Cerebellar nuclear complex (tissue), 1 donor: ENCODE measurements around the gene ZNF474.
"Not testable (repeated sequence)": the region's sequence is repeated elsewhere in the genome, so short reads cannot be mapped to it uniquely, and the experiment has no call there.

Experiments used
- DNase-seq, 2 experiments: peaks; one replicate each; lab custom pipeline; 2025; lab: John Stamatoyannopoulos, UW

Gene ZNF474

GRCh38 chr5:122129306-122129705 is at the start of gene ZNF474:
ZNF474 (plus strand) TSS chr5:122129546; CDS start chr5:122151991, 22,445 bp downstream.
- DNase-seq: no peak

GRCh38 chr5:122081541-122081940 is 47.8 kb upstream of the ZNF474 start:
- no peak for DNase-seq

- no peak for DNase-seq
Observed at GRCh38 chr5:122083535-122083934, 45.8 kb upstream of the ZNF474 start.

- DNase-seq: no peak
Observed at GRCh38 chr5:122085041-122085440, 44.3 kb upstream of the ZNF474 start.

GRCh38 chr5:122089096-122090013 is 40.0 kb upstream of the ZNF474 start:
- DNase-seq: no peak

GRCh38 chr5:122091936-122092600 is 37.3 kb upstream of the ZNF474 start:
- DNase-seq: no peak

GRCh38 chr5:122093415-122094180 is 35.7 kb upstream of the ZNF474 start:
- DNase-seq: no peak

- not testable (repeated sequence) for DNase-seq
Observed at GRCh38 chr5:122094251-122094650, 35.1 kb upstream of the ZNF474 start.

GRCh38 chr5:122095158-122095557 is 34.2 kb upstream of the ZNF474 start:
- no peak for DNase-seq

GRCh38 chr5:122097391-122097790 is 32.0 kb upstream of the ZNF474 start:
- DNase-seq: no peak

GRCh38 chr5:122099060-122099790 is 30.1 kb upstream of the ZNF474 start:
- DNase-seq: no peak

GRCh38 chr5:122101636-122102285 is 27.6 kb upstream of the ZNF474 start:
- no peak for DNase-seq

- DNase-seq: no peak
Observed at GRCh38 chr5:122102825-122103224, 26.5 kb upstream of the ZNF474 start.

GRCh38 chr5:122105909-122106308 is 23.4 kb upstream of the ZNF474 start:
- no peak for DNase-seq

GRCh38 chr5:122107016-122107415 is 22.3 kb upstream of the ZNF474 start:
- DNase-seq: no peak

GRCh38 chr5:122110987-122111386 is 18.4 kb upstream of the ZNF474 start:
- no peak for DNase-seq

- DNase-seq: no peak
Observed at GRCh38 chr5:122111460-122111859, 17.9 kb upstream of the ZNF474 start.

GRCh38 chr5:122112063-122112462 is 17.3 kb upstream of the ZNF474 start:
- no peak for DNase-seq

GRCh38 chr5:122112733-122113558 is 16.4 kb upstream of the ZNF474 start:
- no peak for DNase-seq

GRCh38 chr5:122114501-122114900 is 14.8 kb upstream of the ZNF474 start:
- no peak for DNase-seq
